ENCODE measurements around the gene SAMD11. TPM values are rescaled to one million over a fixed set of nuclear protein-coding genes. Genes with fewer than 3 reads are reported as not detected.

The SAMD11 gene
- total RNA-seq, 2 experiments from 2014 or later, result 0.06 TPM; not detected in 1

GRCh38 chr1:959731-960362 is 36.1 kb downstream of the SAMD11 start:
- ChIA-PET CTCF (ENCODE audit: unreplicated experiment) (interaction anchor here (0.5 kb wide), 1 partner anchor 14 kb away, joined by 3 read pairs; no protein-coding TSS in a partner anchor), POLR2A (no interaction called here)
- H3K9me3 ChIP-seq (ENCODE audit: low read length), result no peaks in the 10 kb centered on the region
- no peak overlapping the region for H3K27ac ChIP-seq (ENCODE audit: low read depth, low read length, poor library complexity, severe bottlenecking)
- no TSS peak for BruUV-seq (replicated peaks)
- intact Hi-C loops (cut with micrococcal nuclease; ENCODE audit: unreplicated experiment), result no loop called here
- no peaks in the 10 kb centered on the region for H3K9me2 ChIP-seq (ENCODE audit: insufficient read depth, low read length)
- H3K4me3 ChIP-seq (ENCODE audit: low read depth, low read length, poor library complexity, severe bottlenecking), result peak overlapping the region; percentile 81
- TF ChIP-seq EZH2phosphoT487 (IDR thresholded peaks at IDR 0.05; ENCODE audit: borderline replicate concordance, low read depth, low read length), result no peak
- no peak for TF ChIP-seq CTCF (conservative IDR thresholded peaks at IDR 0.05; ENCODE audit: low read length)
- peaks cover 4% of the 10 kb centered on the region; the same call in 1 of the 2 replicates for H4K20me1 ChIP-seq (ENCODE audit: insufficient read depth, low read length)
- H3K4me2 ChIP-seq (ENCODE audit: low read length), result peak overlapping the region; percentile 65
- peak overlapping the region; percentile 66 for H2AFZ ChIP-seq (ENCODE audit: low read length)
- DNase-seq (ENCODE audit: low spot score), result no peak
- H3K36me3 ChIP-seq (ENCODE audit: insufficient read depth, low read length), result peaks cover 23% of the 10 kb centered on the region
- H3K79me2 ChIP-seq (ENCODE audit: insufficient read depth, low read depth, low read length), result peaks cover 20% of the 10 kb centered on the region
- peaks cover 16% of the 10 kb centered on the region for H3K4me1 ChIP-seq (ENCODE audit: insufficient read depth, low read length, poor library complexity, severe bottlenecking)

GRCh38 chr1:960363-961131 is 36.8 kb downstream of the SAMD11 start, which contains the start of gene KLHL17:
TSS of gene KLHL17 (plus strand) at chr1:960584. CDS start at chr1:960694, 110 bp downstream.
- Histone ChIP-seq H2AFZ (ENCODE audit: low read length) (peak within 1 kb of the TSS; percentile 66), H3K9me2 (ENCODE audit: insufficient read depth, low read length) (no peaks in the 10 kb centered on the region), H3K4me1 (ENCODE audit: insufficient read depth, low read length, poor library complexity, severe bottlenecking) (peaks cover 16% of the 10 kb centered on the region), H3K9me3 (ENCODE audit: low read length) (no peaks in the 10 kb centered on the region), H4K20me1 (ENCODE audit: insufficient read depth, low read length) (peaks cover 4% of the 10 kb centered on the region; the same call in 1 of the 2 replicates), H3K36me3 (ENCODE audit: insufficient read depth, low read length) (peaks cover 17% of the 10 kb centered on the region), H3K27ac (ENCODE audit: low read depth, low read length, poor library complexity, severe bottlenecking) (no peak within 1 kb of the TSS), H3K4me3 (ENCODE audit: low read depth, low read length, poor library complexity, severe bottlenecking) (peak within 1 kb of the TSS; percentile 81), H3K4me2 (ENCODE audit: low read length) (peak within 1 kb of the TSS; percentile 65), H3K79me2 (ENCODE audit: insufficient read depth, low read depth, low read length) (peaks cover 20% of the 10 kb centered on the region)
- TF ChIP-seq CTCF (conservative IDR thresholded peaks at IDR 0.05; ENCODE audit: low read length) (no peak), EZH2phosphoT487 (IDR thresholded peaks at IDR 0.05; ENCODE audit: borderline replicate concordance, low read depth, low read length) (no peak)
- peak; percentile 81 for DNase-seq (ENCODE audit: low spot score)
- intact Hi-C loops (cut with micrococcal nuclease; ENCODE audit: unreplicated experiment), result no loop called here
- BruUV-seq (replicated peaks), result no TSS peak
- ChIA-PET POLR2A (no interaction called here), CTCF (ENCODE audit: unreplicated experiment) (interaction anchor here (0.6 kb wide), 1 partner anchor 93 kb away, joined by 5 read pairs; no protein-coding TSS in a partner anchor)

All from OCI-LY7 (cell line).